ENCODE data around the gene SP2. TPM values are rescaled to one million over a fixed set of nuclear protein-coding genes. Genes with fewer than 3 reads are reported as not detected.

Gene SP2
- total RNA-seq, 1 donor from 2014 or later: 2.2 TPM

DNA sequence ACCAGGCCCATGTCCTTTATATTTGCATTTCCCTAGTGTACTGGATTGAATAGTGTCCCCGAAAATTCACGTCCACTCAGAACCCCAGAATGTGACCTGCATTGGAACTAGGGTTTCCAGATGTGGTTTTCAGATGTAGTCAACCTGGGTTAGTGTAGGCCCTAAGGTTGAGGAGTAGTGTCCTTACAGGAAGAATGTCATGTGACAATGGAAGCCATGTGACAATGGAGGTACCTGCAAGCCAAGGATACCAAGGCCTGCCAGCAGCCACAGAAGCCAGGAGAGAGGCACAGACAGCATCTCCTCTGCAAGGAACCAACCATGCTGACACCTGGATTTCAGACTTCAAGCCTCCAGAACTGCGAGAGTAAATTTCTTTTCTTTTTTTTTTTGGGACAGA is 66.9 kb downstream of the SP2 start:
- Histone ChIP-seq H3K27me3 (ENCODE audit: control insufficient read depth, insufficient read depth, low read length) (no peaks in the 10 kb centered on the region), H3K36me3 (ENCODE audit: control insufficient read depth, insufficient read depth, low read length) (no peaks in the 10 kb centered on the region), H3K4me3 (ENCODE audit: low read depth, low read length) (no peak overlapping the region)
- no peak for DNase-seq (ENCODE audit: low read depth)
- TF ChIP-seq, protein P1, sequence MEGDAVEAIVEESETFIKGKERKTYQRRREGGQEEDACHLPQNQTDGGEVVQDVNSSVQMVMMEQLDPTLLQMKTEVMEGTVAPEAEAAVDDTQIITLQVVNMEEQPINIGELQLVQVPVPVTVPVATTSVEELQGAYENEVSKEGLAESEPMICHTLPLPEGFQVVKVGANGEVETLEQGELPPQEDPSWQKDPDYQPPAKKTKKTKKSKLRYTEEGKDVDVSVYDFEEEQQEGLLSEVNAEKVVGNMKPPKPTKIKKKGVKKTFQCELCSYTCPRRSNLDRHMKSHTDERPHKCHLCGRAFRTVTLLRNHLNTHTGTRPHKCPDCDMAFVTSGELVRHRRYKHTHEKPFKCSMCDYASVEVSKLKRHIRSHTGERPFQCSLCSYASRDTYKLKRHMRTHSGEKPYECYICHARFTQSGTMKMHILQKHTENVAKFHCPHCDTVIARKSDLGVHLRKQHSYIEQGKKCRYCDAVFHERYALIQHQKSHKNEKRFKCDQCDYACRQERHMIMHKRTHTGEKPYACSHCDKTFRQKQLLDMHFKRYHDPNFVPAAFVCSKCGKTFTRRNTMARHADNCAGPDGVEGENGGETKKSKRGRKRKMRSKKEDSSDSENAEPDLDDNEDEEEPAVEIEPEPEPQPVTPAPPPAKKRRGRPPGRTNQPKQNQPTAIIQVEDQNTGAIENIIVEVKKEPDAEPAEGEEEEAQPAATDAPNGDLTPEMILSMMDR (IDR thresholded peaks at IDR 0.05; ENCODE audit: insufficient read depth, low read length, poor library complexity, severe bottlenecking): no peak

DNA sequence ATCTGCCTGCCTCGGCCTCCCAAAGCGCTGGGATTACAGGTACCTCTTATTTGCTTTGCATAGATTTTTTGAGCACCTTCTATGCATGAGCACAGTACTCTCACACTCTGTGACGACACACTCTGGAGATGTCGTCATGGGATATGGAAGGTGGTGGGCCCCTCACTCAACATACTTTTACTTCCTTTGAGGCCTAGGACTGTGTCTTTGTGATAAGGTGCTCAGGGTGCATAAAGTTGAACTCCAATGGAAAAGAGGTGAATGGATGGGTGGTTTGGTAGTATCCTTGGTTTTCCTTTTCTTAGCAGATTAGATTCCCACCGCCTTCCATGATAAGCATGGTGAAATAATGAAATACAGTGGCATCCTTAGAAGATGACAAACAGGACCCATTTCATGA is 68.8 kb downstream of the SP2 start:
- Histone ChIP-seq H3K36me3 (ENCODE audit: control insufficient read depth, insufficient read depth, low read length) (no peaks in the 10 kb centered on the region), H3K4me3 (ENCODE audit: low read depth, low read length) (no peak overlapping the region), H3K27me3 (ENCODE audit: control insufficient read depth, insufficient read depth, low read length) (no peaks in the 10 kb centered on the region)
- DNase-seq (ENCODE audit: low read depth): no peak
- TF ChIP-seq, protein P1 (IDR thresholded peaks at IDR 0.05; ENCODE audit: insufficient read depth, low read length, poor library complexity, severe bottlenecking): no peak

DNA sequence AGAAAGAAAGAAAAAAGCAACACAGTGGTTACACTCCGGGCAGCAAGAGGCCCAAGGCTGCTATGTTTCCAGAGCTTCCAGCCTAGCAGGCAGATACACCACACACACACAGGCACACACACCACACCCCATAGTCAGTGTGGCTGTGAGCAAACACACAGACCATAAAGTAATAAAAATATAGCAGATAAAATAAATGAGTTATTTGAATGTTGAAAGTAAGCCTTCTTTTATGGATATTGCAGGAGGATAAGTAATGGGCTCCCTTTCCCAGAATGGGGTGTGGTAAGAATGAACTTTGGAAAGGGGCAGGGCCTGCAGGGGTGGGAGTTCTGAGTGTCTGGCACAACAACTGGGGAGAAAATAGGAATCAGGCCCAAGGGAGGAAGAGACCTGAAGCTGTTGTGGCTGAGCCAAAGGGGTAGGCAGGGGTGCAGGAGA is 70.1 kb downstream of the SP2 start:
- no peaks in the 10 kb centered on the region for H3K27me3 ChIP-seq (ENCODE audit: control insufficient read depth, insufficient read depth, low read length)
- H3K36me3 ChIP-seq (ENCODE audit: control insufficient read depth, insufficient read depth, low read length): no peaks in the 10 kb centered on the region
- H3K4me3 ChIP-seq (ENCODE audit: low read depth, low read length): no peak overlapping the region
- TF ChIP-seq, protein P1 (IDR thresholded peaks at IDR 0.05; ENCODE audit: insufficient read depth, low read length, poor library complexity, severe bottlenecking): no peak
- no peak for DNase-seq (ENCODE audit: low read depth)

DNA sequence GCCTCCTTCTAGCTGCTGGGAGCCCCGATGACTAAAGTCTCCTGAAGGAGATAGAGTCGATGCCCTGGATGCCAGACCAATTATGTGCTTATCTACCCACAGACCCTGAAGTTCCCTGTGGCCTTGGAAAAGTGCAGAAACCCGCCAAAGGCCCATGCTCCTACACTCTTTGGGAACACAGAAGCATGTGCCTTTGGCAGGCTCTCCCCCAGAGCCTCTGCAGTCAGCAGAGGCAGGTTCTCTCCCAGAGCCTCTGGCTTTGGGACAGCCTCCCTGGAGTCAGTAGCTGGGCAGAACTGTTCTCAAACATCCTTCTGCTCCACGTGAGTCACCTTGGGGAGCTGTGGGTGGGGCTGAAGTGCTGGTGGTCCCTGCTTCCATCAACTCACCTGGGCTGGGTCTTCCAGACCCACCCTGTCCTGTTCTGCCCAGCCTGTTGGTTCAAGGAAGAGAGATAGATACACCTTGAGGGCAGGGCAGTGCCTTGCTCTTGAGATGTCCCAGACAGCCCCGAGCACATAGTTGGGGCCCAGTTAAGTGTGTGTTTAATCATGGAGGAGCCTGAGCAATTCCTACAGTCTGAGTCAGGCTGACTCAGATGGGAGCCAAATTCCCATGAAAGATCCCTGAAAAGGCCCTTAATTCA is 71.7 kb downstream of the SP2 start:
- TF ChIP-seq, protein P1 (IDR thresholded peaks at IDR 0.05; ENCODE audit: insufficient read depth, low read length, poor library complexity, severe bottlenecking): no peak
- DNase-seq (ENCODE audit: low read depth): no peak

DNA sequence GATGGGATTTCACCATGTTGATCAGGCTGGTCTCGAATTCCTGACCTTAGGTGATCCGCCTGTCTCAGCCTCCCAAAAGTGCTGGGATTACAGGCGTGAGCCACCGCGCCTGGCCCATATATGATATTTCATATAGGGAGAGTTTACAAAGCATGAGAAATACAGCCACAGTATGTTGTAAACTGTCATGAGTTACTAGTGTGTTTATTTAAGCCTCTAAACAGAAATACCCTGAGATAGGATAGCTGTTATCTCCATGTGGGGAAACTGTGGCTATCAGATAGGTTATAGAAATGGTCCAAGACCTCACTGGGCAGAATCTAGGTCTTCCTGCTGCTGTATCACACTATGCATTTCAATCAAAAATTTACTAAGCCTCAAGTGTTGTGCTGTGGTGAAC is 72.8 kb downstream of the SP2 start:
- no peak overlapping the region for H3K4me3 ChIP-seq (ENCODE audit: low read depth, low read length)
- TF ChIP-seq, protein P1 (IDR thresholded peaks at IDR 0.05; ENCODE audit: insufficient read depth, low read length, poor library complexity, severe bottlenecking): no peak
- DNase-seq (ENCODE audit: low read depth): no peak
- H3K36me3 ChIP-seq (ENCODE audit: control insufficient read depth, insufficient read depth, low read length): no peaks in the 10 kb centered on the region
- H3K27me3 ChIP-seq (ENCODE audit: control insufficient read depth, insufficient read depth, low read length): no peaks in the 10 kb centered on the region

More for the DNA sequence above, 71.7 kb downstream of the SP2 start:
- Histone ChIP-seq H3K4me3 (ENCODE audit: low read depth, low read length) (no peak overlapping the region), H3K36me3 (ENCODE audit: control insufficient read depth, insufficient read depth, low read length) (no peaks in the 10 kb centered on the region), H3K27me3 (ENCODE audit: control insufficient read depth, insufficient read depth, low read length) (no peaks in the 10 kb centered on the region)

Data from kidney epithelial cell (primary cell).